HepG2 (cell line): ENCODE results near the gene ROM1. TPM values are rescaled to one million over a fixed set of nuclear protein-coding genes. Genes with fewer than 3 reads are reported as not detected.

Source experiments
- ARID2 ChIP-seq: sonication (generic); formaldehyde crosslinking; IDR thresholded peaks from 2 replicates; pipeline ENCODE4 v1.8.1; 2022; ENCODE audit warnings: mild to moderate bottlenecking, missing genetic modification reagents, borderline replicate concordance
- ATF6 ChIP-seq: sonication (generic); formaldehyde crosslinking; conservative IDR thresholded peaks from 2 replicates; pipeline ENCODE4 v1.4.0; 2020; ENCODE audit warnings: missing genetic modification reagents
- CEBPZ ChIP-seq: IDR thresholded peaks from 2 replicates; pipeline ENCODE4 v1.6.1; 2012; ENCODE audit warnings: low read length, improper control_type of control experiment
- CHCHD3 ChIP-seq: sonication (generic); formaldehyde crosslinking; IDR thresholded peaks from 2 replicates; pipeline ENCODE4 v1.8.0; 2022; ENCODE audit warnings: mild to moderate bottlenecking, missing genetic modification reagents, moderate library complexity
- FOSL1 ChIP-seq: sonication (generic); formaldehyde crosslinking; IDR thresholded peaks from 2 replicates; pipeline ENCODE4 v1.9.0; 2021; ENCODE audit warnings: missing genetic modification reagents, borderline replicate concordance
- GPN1 ChIP-seq: sonication (generic); formaldehyde crosslinking; IDR thresholded peaks from 2 replicates; pipeline ENCODE4 v1.5.1; 2020; ENCODE audit warnings: missing genetic modification reagents, borderline replicate concordance
- GTF3A ChIP-seq: sonication (generic); formaldehyde crosslinking; conservative IDR thresholded peaks from 2 replicates; pipeline ENCODE4 v1.4.0; 2020; ENCODE audit warnings: mild to moderate bottlenecking, missing genetic modification reagents
- HES4 ChIP-seq: sonication (generic); formaldehyde crosslinking; IDR thresholded peaks from 2 replicates; pipeline ENCODE4 v1.9.0; 2021; ENCODE audit warnings: mild to moderate bottlenecking, missing genetic modification reagents, borderline replicate concordance
- HMG20A ChIP-seq: IDR thresholded peaks from 2 replicates; pipeline ENCODE4 v1.6.1; 2016; ENCODE audit warnings: borderline replicate concordance
- HMG20B ChIP-seq: conservative IDR thresholded peaks from 2 replicates; pipeline ENCODE4 v1.6.1; 2016; ENCODE audit warnings: missing genetic modification reagents, missing compliant biosample characterization
- KDM5B ChIP-seq: sonication (generic); formaldehyde crosslinking; IDR thresholded peaks from 2 replicates; pipeline ENCODE4 v1.4.0; 2020; ENCODE audit warnings: missing genetic modification reagents, mild to moderate bottlenecking, borderline replicate concordance
- POLR2A ChIP-seq, 2 experiments: IDR thresholded peaks; 2 replicates each; pipeline ENCODE4 v1.6.1; 2011; ENCODE audit warnings: low read depth in 2 of 2, low read length in 2 of 2, mild to moderate bottlenecking in 1 of 2, moderate library complexity in 1 of 2; ENCODE audit not compliant: insufficient read depth in 1 of 2
- POLR2AphosphoS5 ChIP-seq: IDR thresholded peaks from 2 replicates; pipeline ENCODE4 v1.6.1; 2012; ENCODE audit warnings: low read depth, low read length
- PRDM15 ChIP-seq: sonication (generic); formaldehyde crosslinking; IDR thresholded peaks from 2 replicates; pipeline ENCODE4 v1.4.0; 2020; ENCODE audit warnings: missing genetic modification reagents
- RBM22 ChIP-seq: fragments of 200-400 bp; formaldehyde crosslinking; optimal IDR thresholded peaks from 2 replicates; pipeline ENCODE3; 2017; ENCODE audit warnings: mild to moderate bottlenecking, low read length, moderate library complexity
- RXRB ChIP-seq: IDR thresholded peaks from 2 replicates; pipeline ENCODE4 v1.6.1; 2016; ENCODE audit warnings: borderline replicate concordance, missing genetic modification reagents, missing compliant biosample characterization
- SP2 ChIP-seq: sonication (generic); formaldehyde crosslinking; IDR thresholded peaks from 2 replicates; pipeline ENCODE4 v1.5.1; 2020; ENCODE audit warnings: mild to moderate bottlenecking, missing genetic modification reagents
- YY1 ChIP-seq: IDR thresholded peaks from 2 replicates; pipeline ENCODE4 v1.6.1; 2011; ENCODE audit warnings: low read length, low read depth, moderate library complexity, mild to moderate bottlenecking; ENCODE audit not compliant: insufficient read depth, insufficient replicate concordance
- ZNF543 ChIP-seq: sonication (generic); formaldehyde crosslinking; IDR thresholded peaks from 2 replicates; pipeline ENCODE4 v1.4.0; 2020; ENCODE audit warnings: mild to moderate bottlenecking, missing genetic modification reagents
- ZNF766 ChIP-seq: sonication (generic); formaldehyde crosslinking; IDR thresholded peaks from 2 replicates; pipeline ENCODE4 v1.5.0; 2020; ENCODE audit warnings: missing genetic modification reagents, borderline replicate concordance
- ZNF883 ChIP-seq: sonication (generic); formaldehyde crosslinking; IDR thresholded peaks from 2 replicates; pipeline ENCODE4 v1.5.1; 2020; ENCODE audit warnings: mild to moderate bottlenecking, missing genetic modification reagents; ENCODE audit errors: not compliant biosample characterization
- ZZZ3 ChIP-seq: sonication (generic); formaldehyde crosslinking; IDR thresholded peaks from 2 replicates; pipeline ENCODE4 v1.4.0; 2020; ENCODE audit warnings: missing genetic modification reagents, mild to moderate bottlenecking, borderline replicate concordance
- polyA plus RNA-seq, 8 experiments: library from polyadenylated mRNA; depleted of rRNA in 3 of 8; stranded (reverse) in 7 of 8; unstranded in 1 of 8; fragments of >200 nt; fragmentation: Illumina TruSeq in 4 of 8; extraction: Trizol in 4 of 8; gene quantifications; 2 replicates each; pipeline versions ENCODE4 v1.2.1 to v1.2.3, GENCODE V29; 2011 to 2016; ENCODE audit warnings: low read depth in 4 of 8, missing spikeins in 1 of 8, mixed read lengths in 1 of 8; ENCODE audit not compliant: insufficient read depth in 1 of 8
- total RNA-seq, 5 experiments: library from RNA; depleted of rRNA; stranded (reverse); fragments of >200 nt; fragmentation: Illumina TruSeq; extraction: Trizol; gene quantifications; 2 replicates each; pipeline ENCODE4 v1.2.3, GENCODE V29; 2016; ENCODE audit warnings: low read depth in 1 of 5

The ROM1 gene
- total and polyA plus RNA-seq, 2 of the 13 experiments (the other 11 are each of a cell fraction or from before 2014, with no cell fraction given), result 1.2 to 2.4 TPM

GRCh38 chr11:62599069-62599696 is 13.9 kb upstream of the ROM1 start (continued):
- TF ChIP-seq PRDM15 (CRISPR knock-in tag) (no peak), HMG20B (CRISPR knock-in tag) (no peak), RXRB (no peak), FOSL1 (CRISPR knock-in tag) (no peak), CEBPZ (no peak), KDM5B (CRISPR knock-in tag) (no peak), ZNF543 (CRISPR knock-in tag) (no peak), RBM22 (no peak), POLR2AphosphoS5 (no peak), POLR2A (IDR thresholded peaks at IDR 0.05; ENCODE audit: insufficient read depth in 1 of 2, low read depth in 2 of 2, low read length in 2 of 2) (peak in 1 of 2 experiments; percentile 46; a peak in 1 of 4 replicates), HES4 (CRISPR knock-in tag) (no peak), ZNF883 (CRISPR knock-in tag) (no peak), HMG20A (CRISPR knock-in tag) (no peak), CHCHD3 (CRISPR knock-in tag) (no peak), SP2 (CRISPR knock-in tag) (peak; percentile 65), GPN1 (CRISPR knock-in tag) (no peak), ARID2 (no peak), ZZZ3 (no peak), ATF6 (CRISPR knock-in tag) (no peak), YY1 (peak; percentile 64), ZNF766 (CRISPR knock-in tag) (no peak), GTF3A (CRISPR knock-in tag) (no peak)
